ENCODE data around the gene SMAGP. TPM values are rescaled to one million over a fixed set of nuclear protein-coding genes. Genes with fewer than 3 reads are reported as not detected.
A peak's percentile ranks its signal among the peaks of the same experiment; 100 is the strongest.

Gene SMAGP
- total RNA-seq, 1 experiment from 2014 or later: 11.6 TPM

DNA sequence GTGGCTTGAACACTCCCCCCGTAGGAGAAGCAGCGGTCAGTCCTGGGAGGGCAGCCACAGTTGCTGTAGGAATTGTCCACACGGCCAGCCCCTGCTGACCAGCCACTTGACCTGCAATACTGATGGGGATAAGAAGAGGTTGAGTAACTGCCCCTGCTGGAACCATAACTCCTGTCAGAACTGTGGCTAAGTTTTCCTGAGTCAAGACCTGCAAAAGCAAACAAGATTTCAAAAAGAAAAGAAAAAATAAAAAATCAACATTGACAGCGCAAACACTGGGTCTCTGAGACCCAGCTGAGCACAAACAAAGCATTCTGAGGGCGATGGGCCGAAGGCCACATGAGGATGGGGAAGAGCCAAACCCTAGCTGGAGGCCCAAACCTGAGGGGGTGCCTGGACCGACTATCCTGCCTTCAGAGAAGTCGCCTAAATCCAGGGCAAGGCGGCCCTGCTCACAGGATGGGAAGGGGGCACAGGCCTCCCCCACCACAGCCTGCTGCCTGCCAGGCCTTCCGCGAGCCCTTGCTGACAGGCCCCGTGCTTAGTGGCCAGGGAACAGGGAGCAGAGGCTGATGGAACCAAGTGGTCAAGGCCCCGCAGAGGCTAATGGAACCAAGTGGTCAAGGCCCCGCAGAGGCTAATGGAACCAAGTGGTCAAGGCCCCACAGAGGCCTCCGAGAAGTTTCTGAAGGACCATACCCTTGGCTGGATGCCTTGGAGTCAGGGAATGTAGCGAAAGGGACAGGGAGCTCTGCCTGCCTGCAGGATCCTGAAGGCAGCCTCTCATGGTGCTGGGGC is 71.4 kb downstream of the SMAGP start:
- H3K27ac Mint-ChIP-seq: 0 out of 2 replicates have a peak overlapping the region, but pooled peaks have one; percentile 26

DNA sequence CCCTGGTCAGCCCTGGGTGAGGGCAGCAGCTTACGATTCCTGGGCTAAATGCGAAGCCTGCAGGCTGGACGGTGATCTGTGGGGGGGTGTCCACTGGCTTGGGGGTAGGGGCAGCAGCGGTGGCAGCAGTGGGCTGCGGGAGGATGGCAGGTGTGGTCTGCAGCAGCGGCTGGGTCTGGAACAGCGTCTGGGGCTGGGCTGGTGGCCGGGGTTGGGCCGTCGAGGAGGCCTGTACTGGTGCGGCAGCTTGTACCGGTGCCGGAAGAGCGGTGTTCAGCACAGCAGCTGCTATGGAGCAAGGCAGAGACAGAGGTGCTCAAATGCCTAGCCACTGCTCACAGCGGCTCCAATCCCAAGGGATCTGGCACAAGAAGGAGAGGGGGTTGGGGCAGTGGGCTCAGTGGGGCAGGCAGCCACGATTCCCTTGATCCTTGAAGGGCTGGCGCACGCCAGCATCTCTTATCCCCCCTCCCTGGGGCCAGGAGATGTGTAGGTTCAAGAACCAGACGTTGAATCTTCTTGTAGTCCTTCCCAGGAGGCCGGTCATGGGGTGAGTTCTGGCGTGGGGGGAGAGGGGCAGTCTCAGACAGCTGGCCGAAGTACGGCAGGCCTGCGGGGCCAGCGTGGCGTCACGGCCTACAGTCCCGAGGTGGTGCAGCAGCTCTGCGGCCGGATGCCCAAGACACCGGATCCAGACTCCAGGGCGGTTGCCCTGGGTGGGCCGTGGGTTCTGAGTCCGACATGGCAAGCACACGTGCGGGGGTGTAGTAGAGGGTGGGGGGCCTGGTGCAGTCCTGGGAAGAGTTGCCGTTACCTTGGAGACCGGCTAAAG is 72.3 kb downstream of the SMAGP start:
- Mint-ChIP-seq H3K27me3 (ENCODE audit: low read depth) (no peaks in the 10 kb centered on the region), H3K36me3 (no peaks in the 10 kb centered on the region), H3K4me3 (no peak overlapping the region), H3K4me1 (no peaks in the 10 kb centered on the region), H3K27ac (no peak overlapping the region), H3K9me3 (no peaks in the 10 kb centered on the region)
- ATAC-seq (peak; percentile 20; the same call in 1 of the 2 replicates), DNase-seq (ENCODE audit: low spot score) (no peak)
- POLR2A ChIA-PET: no interaction called here
- CTCF ChIA-PET: no interaction called here
- TF ChIP-seq, protein P1, sequence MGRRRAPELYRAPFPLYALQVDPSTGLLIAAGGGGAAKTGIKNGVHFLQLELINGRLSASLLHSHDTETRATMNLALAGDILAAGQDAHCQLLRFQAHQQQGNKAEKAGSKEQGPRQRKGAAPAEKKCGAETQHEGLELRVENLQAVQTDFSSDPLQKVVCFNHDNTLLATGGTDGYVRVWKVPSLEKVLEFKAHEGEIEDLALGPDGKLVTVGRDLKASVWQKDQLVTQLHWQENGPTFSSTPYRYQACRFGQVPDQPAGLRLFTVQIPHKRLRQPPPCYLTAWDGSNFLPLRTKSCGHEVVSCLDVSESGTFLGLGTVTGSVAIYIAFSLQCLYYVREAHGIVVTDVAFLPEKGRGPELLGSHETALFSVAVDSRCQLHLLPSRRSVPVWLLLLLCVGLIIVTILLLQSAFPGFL (CRISPR knock-in tag; IDR thresholded peaks at IDR 0.05; ENCODE audit: borderline replicate concordance): no peak
- no peak for TF ChIP-seq FOXK1 (CRISPR knock-in tag; IDR thresholded peaks at IDR 0.05)
- TF ChIP-seq SP1 (CRISPR knock-in tag; conservative IDR thresholded peaks at IDR 0.05): no peak
- no peak for TF ChIP-seq NR3C1 (CRISPR knock-in tag; conservative IDR thresholded peaks at IDR 0.05; ENCODE audit: low read depth)
- TF ChIP-seq, protein P2, sequence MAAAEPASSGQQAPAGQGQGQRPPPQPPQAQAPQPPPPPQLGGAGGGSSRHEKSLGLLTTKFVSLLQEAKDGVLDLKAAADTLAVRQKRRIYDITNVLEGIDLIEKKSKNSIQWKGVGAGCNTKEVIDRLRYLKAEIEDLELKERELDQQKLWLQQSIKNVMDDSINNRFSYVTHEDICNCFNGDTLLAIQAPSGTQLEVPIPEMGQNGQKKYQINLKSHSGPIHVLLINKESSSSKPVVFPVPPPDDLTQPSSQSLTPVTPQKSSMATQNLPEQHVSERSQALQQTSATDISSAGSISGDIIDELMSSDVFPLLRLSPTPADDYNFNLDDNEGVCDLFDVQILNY (CRISPR knock-in tag; IDR thresholded peaks at IDR 0.05): no peak
- TF ChIP-seq ZNF232 (CRISPR knock-in tag; IDR thresholded peaks at IDR 0.05): no peak
- TF ChIP-seq, protein P3, sequence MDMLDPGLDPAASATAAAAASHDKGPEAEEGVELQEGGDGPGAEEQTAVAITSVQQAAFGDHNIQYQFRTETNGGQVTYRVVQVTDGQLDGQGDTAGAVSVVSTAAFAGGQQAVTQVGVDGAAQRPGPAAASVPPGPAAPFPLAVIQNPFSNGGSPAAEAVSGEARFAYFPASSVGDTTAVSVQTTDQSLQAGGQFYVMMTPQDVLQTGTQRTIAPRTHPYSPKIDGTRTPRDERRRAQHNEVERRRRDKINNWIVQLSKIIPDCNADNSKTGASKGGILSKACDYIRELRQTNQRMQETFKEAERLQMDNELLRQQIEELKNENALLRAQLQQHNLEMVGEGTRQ (CRISPR knock-in tag; IDR thresholded peaks at IDR 0.05): no peak
- TF ChIP-seq ETV6 (CRISPR knock-in tag; IDR thresholded peaks at IDR 0.05): no peak
- TF ChIP-seq, protein P4, sequence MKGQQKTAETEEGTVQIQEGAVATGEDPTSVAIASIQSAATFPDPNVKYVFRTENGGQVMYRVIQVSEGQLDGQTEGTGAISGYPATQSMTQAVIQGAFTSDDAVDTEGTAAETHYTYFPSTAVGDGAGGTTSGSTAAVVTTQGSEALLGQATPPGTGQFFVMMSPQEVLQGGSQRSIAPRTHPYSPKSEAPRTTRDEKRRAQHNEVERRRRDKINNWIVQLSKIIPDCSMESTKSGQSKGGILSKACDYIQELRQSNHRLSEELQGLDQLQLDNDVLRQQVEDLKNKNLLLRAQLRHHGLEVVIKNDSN (CRISPR knock-in tag; IDR thresholded peaks at IDR 0.05): no peak
- TF ChIP-seq, protein P5, sequence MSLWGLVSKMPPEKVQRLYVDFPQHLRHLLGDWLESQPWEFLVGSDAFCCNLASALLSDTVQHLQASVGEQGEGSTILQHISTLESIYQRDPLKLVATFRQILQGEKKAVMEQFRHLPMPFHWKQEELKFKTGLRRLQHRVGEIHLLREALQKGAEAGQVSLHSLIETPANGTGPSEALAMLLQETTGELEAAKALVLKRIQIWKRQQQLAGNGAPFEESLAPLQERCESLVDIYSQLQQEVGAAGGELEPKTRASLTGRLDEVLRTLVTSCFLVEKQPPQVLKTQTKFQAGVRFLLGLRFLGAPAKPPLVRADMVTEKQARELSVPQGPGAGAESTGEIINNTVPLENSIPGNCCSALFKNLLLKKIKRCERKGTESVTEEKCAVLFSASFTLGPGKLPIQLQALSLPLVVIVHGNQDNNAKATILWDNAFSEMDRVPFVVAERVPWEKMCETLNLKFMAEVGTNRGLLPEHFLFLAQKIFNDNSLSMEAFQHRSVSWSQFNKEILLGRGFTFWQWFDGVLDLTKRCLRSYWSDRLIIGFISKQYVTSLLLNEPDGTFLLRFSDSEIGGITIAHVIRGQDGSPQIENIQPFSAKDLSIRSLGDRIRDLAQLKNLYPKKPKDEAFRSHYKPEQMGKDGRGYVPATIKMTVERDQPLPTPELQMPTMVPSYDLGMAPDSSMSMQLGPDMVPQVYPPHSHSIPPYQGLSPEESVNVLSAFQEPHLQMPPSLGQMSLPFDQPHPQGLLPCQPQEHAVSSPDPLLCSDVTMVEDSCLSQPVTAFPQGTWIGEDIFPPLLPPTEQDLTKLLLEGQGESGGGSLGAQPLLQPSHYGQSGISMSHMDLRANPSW (CRISPR knock-in tag; conservative IDR thresholded peaks at IDR 0.05; ENCODE audit: low read depth): no peak
- TF ChIP-seq SMAD3 (CRISPR knock-in tag; IDR thresholded peaks at IDR 0.05; ENCODE audit: borderline replicate concordance): no peak
- TF ChIP-seq, protein P6, sequence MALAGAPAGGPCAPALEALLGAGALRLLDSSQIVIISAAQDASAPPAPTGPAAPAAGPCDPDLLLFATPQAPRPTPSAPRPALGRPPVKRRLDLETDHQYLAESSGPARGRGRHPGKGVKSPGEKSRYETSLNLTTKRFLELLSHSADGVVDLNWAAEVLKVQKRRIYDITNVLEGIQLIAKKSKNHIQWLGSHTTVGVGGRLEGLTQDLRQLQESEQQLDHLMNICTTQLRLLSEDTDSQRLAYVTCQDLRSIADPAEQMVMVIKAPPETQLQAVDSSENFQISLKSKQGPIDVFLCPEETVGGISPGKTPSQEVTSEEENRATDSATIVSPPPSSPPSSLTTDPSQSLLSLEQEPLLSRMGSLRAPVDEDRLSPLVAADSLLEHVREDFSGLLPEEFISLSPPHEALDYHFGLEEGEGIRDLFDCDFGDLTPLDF (CRISPR knock-in tag; IDR thresholded peaks at IDR 0.05): no peak
- no peak for TF ChIP-seq IRF2 (CRISPR knock-in tag; IDR thresholded peaks at IDR 0.05; ENCODE audit: borderline replicate concordance, low read depth)
- no peak for TF ChIP-seq ZNF138 (CRISPR knock-in tag; conservative IDR thresholded peaks at IDR 0.05)
- TF ChIP-seq, protein P7, sequence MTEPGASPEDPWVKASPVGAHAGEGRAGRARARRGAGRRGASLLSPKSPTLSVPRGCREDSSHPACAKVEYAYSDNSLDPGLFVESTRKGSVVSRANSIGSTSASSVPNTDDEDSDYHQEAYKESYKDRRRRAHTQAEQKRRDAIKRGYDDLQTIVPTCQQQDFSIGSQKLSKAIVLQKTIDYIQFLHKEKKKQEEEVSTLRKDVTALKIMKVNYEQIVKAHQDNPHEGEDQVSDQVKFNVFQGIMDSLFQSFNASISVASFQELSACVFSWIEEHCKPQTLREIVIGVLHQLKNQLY (CRISPR knock-in tag; IDR thresholded peaks at IDR 0.05): no peak

More for the DNA sequence above, 71.4 kb downstream of the SMAGP start:
- ATAC-seq (no peak), DNase-seq (ENCODE audit: low spot score) (no peak)
- no peaks in the 10 kb centered on the region for H3K27me3 Mint-ChIP-seq (ENCODE audit: low read depth)
- TF ChIP-seq SP1 (CRISPR knock-in tag; conservative IDR thresholded peaks at IDR 0.05): no peak
- TF ChIP-seq CBFB (CRISPR knock-in tag; IDR thresholded peaks at IDR 0.05; ENCODE audit: low read depth): no peak
- no peak for TF ChIP-seq ZNF423 (CRISPR knock-in tag; IDR thresholded peaks at IDR 0.05)
- TF ChIP-seq FOXJ3 (CRISPR knock-in tag; IDR thresholded peaks at IDR 0.05; ENCODE audit: borderline replicate concordance): no peak
- TF ChIP-seq GABPB1 (CRISPR knock-in tag; IDR thresholded peaks at IDR 0.05): no peak
- TF ChIP-seq, protein P8, sequence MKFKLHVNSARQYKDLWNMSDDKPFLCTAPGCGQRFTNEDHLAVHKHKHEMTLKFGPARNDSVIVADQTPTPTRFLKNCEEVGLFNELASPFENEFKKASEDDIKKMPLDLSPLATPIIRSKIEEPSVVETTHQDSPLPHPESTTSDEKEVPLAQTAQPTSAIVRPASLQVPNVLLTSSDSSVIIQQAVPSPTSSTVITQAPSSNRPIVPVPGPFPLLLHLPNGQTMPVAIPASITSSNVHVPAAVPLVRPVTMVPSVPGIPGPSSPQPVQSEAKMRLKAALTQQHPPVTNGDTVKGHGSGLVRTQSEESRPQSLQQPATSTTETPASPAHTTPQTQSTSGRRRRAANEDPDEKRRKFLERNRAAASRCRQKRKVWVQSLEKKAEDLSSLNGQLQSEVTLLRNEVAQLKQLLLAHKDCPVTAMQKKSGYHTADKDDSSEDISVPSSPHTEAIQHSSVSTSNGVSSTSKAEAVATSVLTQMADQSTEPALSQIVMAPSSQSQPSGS (CRISPR knock-in tag; IDR thresholded peaks at IDR 0.05; ENCODE audit: borderline replicate concordance, low read depth): no peak
- TF ChIP-seq, protein P3 (CRISPR knock-in tag; IDR thresholded peaks at IDR 0.05): no peak
- TF ChIP-seq MXD4 (CRISPR knock-in tag; IDR thresholded peaks at IDR 0.05; ENCODE audit: borderline replicate concordance): no peak
- ChIA-PET POLR2A (no interaction called here), CTCF (no interaction called here)
- no peaks in the 10 kb centered on the region for H3K36me3 Mint-ChIP-seq
- no peak overlapping the region for H3K4me3 Mint-ChIP-seq
- no peaks in the 10 kb centered on the region for H3K9me3 Mint-ChIP-seq
- no peaks in the 10 kb centered on the region for H3K4me1 Mint-ChIP-seq
